T-helper 1 cell (primary cell): Measurements from ENCODE around the gene SFTPA1.
"Not testable (repeated sequence)": the region's sequence is repeated elsewhere in the genome, so short reads cannot be mapped to it uniquely, and the experiment has no call there.

Experiments
- DNase-seq, 5 donors: peaks; one replicate each; pipeline ENCODE4 v3.0.0-alpha.2; 2012 to 2020
- total RNA-seq, 4 donors: gene quantifications; one replicate each; lab custom pipeline; 2026; lab: John Stamatoyannopoulos, UW

Gene SFTPA1
- 0 reads per million in 4 donors for total RNA-seq

GRCh38 chr10:79610601-79611191 is at the start of gene SFTPA1:
TSS of gene SFTPA1 (plus strand) at chr10:79610939. CDS start at chr10:79611826, 887 bp downstream.
- no peak for DNase-seq

DNA sequence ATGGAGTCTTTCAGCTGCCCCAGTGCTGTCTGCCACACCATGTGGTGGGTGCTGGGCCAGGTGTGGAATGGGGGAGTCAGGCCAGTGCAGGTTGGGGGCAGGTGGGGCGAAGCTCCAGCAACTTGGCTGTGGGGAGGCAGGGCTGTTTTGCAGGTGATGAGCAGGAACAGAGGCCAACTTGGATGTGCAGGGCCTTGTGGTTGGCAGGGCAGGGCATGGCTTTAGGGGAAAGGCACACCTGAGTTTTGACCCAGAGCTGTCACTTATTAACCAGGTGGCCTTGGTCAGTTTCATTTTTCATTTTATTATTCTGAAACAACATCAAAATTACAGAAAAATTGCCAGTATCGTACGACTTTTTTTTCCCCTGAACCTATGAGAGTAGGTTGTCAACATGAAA is 49.5 kb upstream of the SFTPA1 start:
- no peak for DNase-seq

- peak in 4 of 5 donors; percentile 28 to 77 (median 42) for DNase-seq
These were observed 48.5 kb upstream of the SFTPA1 start for GRCh38 chr10:79562135-79562756.

DNA sequence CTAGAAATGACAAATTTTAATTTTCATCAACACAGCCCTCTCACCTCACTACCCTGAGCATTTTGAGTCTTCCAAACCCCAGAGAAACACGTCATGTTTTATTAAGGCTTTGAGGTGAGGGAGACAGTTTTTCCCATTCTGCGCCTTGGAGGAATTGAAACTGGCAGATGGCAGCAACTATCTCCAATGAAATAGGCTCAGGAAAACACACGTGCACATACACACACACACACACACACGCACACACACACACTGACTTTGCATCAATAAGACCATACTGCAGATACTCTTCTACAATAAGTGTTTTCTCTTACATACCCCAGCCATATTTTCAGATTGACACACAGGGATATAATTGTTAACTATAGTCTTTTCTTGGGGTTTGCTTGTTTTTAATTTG is 47.3 kb upstream of the SFTPA1 start:
- DNase-seq, result no peak

DNA sequence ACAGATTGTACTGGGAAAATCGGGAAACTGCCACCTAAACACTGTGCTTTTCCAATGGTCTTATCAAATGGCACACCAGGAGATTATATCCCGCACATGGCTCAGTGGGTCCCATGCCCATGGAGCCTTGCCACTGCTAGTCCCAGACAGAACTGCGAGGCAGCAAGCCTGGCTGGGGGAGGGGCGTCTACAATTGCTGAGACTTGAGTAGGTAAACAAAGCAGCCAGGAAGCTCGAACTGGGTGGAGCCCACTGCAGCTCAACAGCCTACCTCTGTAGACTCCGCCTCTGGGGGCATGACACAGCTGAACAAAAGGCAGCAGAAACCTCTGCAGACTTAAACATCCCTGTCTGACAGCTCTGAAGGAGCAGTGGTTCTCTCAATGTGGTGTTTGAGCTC is 40.1 kb upstream of the SFTPA1 start:
- peak in 1 of 5 donors; percentile 27 for DNase-seq

GRCh38 chr10:79579361-79579760 is 31.4 kb upstream of the SFTPA1 start:
- DNase-seq, result no peak

- no peak for DNase-seq
These were observed 29.7 kb upstream of the SFTPA1 start for GRCh38 chr10:79581044-79581443.

GRCh38 chr10:79582096-79582495 is 28.6 kb upstream of the SFTPA1 start:
- DNase-seq, result no peak

- DNase-seq, result peak in 1 of 5 donors; percentile 49
These were observed 27.8 kb upstream of the SFTPA1 start for GRCh38 chr10:79582954-79583353.

GRCh38 chr10:79583488-79584024 is 27.2 kb upstream of the SFTPA1 start:
- DNase-seq, result no peak

DNA sequence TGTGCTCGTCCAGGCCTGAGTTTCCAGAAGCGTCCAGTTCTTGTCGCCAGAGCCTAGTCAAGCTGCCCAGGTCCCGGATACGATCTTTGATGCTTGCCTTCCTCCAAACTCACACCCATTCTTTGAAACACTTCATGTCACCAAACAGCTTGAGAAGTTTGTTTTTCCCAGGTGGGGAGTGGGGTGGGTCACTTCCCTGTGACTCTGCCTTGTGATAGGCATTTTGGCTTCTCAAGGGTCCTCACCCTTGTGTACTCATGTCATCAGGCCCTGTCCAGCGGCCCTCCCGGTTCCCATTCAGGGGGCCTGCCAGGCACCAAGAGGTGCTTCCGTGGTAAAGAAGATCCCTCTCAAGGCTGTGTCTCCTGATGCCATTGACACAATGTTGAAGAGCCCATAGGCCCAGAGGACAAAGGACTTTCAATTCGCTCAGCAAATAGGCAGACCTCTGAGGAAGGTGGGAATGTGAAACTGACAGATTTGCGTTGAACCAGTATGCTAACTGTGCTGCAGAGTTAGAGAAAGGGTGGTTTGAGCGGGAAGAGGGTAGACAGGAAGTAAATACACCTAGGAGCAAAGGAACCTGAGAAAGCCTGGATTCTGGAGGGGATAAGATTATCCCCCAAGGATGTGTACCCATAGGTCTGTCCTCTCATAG is 24.7 kb upstream of the SFTPA1 start:
- no peak for DNase-seq

- no peak for DNase-seq
These were observed 23.8 kb upstream of the SFTPA1 start for GRCh38 chr10:79586933-79587332.

GRCh38 chr10:79588800-79589199 is 21.9 kb upstream of the SFTPA1 start:
- DNase-seq, result no peak

DNA sequence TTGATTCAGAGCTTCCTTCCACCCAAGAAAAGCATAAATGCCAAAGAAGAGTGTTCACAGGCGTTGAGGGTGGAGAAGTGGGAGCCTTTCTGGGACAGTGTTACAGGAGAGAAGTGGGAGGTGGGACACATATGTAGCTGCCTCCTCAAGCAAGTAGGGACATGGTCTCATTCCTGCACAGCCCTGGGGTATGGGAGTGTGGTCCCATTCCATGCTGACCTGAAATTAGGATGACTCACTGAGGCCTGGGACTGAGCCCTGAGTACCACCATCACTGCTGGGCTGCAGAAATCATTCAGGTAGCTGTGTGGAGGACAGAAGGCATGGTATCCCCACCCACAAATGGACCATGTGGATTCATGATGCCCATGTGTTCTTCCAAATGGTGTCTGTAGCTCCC is 17.4 kb upstream of the SFTPA1 start:
- DNase-seq, result no peak

DNA sequence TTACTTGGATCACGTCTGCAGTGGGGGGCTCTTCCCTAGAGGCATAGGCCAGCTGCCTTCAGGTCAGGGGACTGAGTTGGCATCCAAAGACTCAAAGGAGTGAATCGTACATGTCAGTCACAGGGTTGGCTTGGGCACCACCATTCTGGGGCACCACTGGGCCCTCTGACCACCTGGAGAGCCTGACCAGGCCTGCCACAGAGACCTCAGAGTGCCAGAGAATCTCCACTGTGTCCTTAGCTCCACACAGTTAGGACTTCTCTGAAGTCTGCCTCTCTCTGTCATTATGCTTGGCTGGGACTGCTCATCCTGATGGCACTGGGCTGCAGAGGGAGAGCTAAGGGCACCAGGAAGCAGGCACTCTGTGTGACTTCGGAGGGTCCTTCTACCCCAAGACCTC is 16.2 kb upstream of the SFTPA1 start:
- DNase-seq, result not testable (repeated sequence)

- no peak for DNase-seq
These were observed 15.2 kb upstream of the SFTPA1 start for GRCh38 chr10:79595510-79595909.

DNA sequence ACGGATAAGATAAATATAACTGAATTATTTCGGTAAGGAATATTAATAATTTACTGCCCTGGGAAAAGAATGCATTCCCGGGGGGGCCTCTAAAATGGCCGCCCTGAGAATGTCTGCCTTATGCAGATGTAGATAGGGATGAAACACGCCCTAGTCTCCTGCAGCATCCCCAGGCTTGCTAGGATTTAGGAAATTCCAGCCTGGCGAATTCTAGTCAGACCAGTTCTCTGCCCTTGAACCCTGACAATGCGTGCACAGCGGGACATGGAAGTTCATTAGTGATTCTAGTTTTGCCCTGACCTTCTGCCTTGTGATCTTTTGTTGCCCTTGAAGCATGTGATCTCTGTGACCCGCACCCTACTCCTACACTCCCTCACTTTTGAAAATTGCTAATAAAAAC is 11.1 kb upstream of the SFTPA1 start:
- DNase-seq, result not testable (repeated sequence)

- no peak for DNase-seq
These were observed 8.8 kb upstream of the SFTPA1 start for GRCh38 chr10:79601939-79602338.

GRCh38 chr10:79602953-79603352 is 7.8 kb upstream of the SFTPA1 start:
- DNase-seq, result no peak

- DNase-seq, result no peak
These were observed 6.4 kb upstream of the SFTPA1 start for GRCh38 chr10:79604294-79604693.

GRCh38 chr10:79605308-79605707 is 5.4 kb upstream of the SFTPA1 start:
- DNase-seq, result no peak

GRCh38 chr10:79608505-79609375 is 2.0 kb upstream of the SFTPA1 start:
- peak in 2 of 5 donors; percentile 10 to 62 for DNase-seq
